DOHH2 (cell line): ENCODE results near the gene RER1.

ENCODE experiments used
- EZH2phosphoT487 ChIP-seq: fragments of 200-600 bp; sonication (generic); IDR thresholded peaks from 2 replicates; pipeline ENCODE4 v1.6.1; 2017; ENCODE audit warnings: borderline replicate concordance, mild to moderate bottlenecking, antibody characterized with exemption, low read length, moderate library complexity, mixed read lengths
- TF ChIP-seq, protein P1 (sequence below): fragments of 200-600 bp; sonication (generic); IDR thresholded peaks from one replicate; pipeline ENCODE4 v1.5.1; 2014; ENCODE audit warnings: antibody characterized with exemption, mild to moderate bottlenecking, low read depth, low read length; ENCODE audit not compliant: poor library complexity, severe bottlenecking

DNA sequence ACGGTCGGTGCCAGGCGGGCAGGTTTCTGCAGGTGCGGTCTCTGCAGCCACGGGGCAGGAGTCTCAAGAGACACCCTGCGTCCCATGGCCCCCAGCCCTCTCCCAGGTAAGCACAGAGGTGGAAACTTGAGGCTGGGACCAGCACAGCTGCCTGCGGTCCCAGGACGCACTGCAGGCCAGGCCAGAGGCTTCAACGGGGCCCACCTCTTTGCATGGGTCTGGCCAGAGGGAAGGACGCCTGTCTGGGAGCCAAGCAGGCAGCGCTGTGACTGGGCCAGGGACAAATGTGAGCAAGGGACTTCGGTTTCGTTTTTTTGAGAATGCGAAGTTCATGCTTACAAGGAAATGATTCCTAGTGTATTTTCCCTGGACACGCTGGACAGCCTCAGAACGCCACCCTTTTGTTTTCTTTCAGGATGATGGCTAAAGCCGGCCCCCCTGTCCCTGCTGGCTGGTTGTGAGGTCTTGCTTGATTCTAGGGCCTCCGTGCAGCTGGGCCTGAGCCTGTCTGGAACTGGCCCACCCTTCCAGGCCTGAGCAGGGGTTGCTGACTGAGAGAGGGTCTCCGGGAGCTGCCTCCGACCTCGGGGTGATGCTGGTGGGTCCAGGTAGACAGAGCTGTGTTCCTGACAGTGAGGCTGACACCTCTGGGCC lies 38.6 kb upstream of the RER1 start:
- TF ChIP-seq, protein P1, sequence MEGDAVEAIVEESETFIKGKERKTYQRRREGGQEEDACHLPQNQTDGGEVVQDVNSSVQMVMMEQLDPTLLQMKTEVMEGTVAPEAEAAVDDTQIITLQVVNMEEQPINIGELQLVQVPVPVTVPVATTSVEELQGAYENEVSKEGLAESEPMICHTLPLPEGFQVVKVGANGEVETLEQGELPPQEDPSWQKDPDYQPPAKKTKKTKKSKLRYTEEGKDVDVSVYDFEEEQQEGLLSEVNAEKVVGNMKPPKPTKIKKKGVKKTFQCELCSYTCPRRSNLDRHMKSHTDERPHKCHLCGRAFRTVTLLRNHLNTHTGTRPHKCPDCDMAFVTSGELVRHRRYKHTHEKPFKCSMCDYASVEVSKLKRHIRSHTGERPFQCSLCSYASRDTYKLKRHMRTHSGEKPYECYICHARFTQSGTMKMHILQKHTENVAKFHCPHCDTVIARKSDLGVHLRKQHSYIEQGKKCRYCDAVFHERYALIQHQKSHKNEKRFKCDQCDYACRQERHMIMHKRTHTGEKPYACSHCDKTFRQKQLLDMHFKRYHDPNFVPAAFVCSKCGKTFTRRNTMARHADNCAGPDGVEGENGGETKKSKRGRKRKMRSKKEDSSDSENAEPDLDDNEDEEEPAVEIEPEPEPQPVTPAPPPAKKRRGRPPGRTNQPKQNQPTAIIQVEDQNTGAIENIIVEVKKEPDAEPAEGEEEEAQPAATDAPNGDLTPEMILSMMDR: no peak
- TF ChIP-seq EZH2phosphoT487: no peak
